ENCODE measurements around the gene ACTG2.

ACTG2 gene

GRCh38 chr2:73914667-73915066 lies 21.9 kb downstream of the ACTG2 start:
- DNase-seq = no peak

GRCh38 chr2:73915437-73915993 lies 22.7 kb downstream of the ACTG2 start:
- DNase-seq = no peak

GRCh38 chr2:73916666-73917065 lies 23.9 kb downstream of the ACTG2 start:
- DNase-seq = no peak

- DNase-seq = no peak
Observed at GRCh38 chr2:73917296-73917695, 24.5 kb downstream of the ACTG2 start.

GRCh38 chr2:73917696-73918207 lies 24.9 kb downstream of the ACTG2 start:
- DNase-seq = no peak

- no peak for DNase-seq
Observed at GRCh38 chr2:73918856-73919255, 26.0 kb downstream of the ACTG2 start.

GRCh38 chr2:73919596-73920228 lies 26.9 kb downstream of the ACTG2 start:
- DNase-seq = no peak

- DNase-seq = peak in 3 of 5 donors; percentile 9 to 24 (median 14)
Observed at GRCh38 chr2:73920577-73921545, 28.1 kb downstream of the ACTG2 start.

- no peak for DNase-seq
Observed at GRCh38 chr2:73921581-73921980, 28.8 kb downstream of the ACTG2 start.

- DNase-seq = no peak
Observed at GRCh38 chr2:73922681-73923080, 29.9 kb downstream of the ACTG2 start.

GRCh38 chr2:73925033-73925704 lies 32.4 kb downstream of the ACTG2 start:
- no peak for DNase-seq

GRCh38 chr2:73925853-73926492 lies 33.2 kb downstream of the ACTG2 start:
- DNase-seq = no peak

GRCh38 chr2:73926493-73927327 lies 33.9 kb downstream of the ACTG2 start, which contains the start of gene DGUOK:
TSS of gene DGUOK (plus strand) at chr2:73926880. CDS start at chr2:73926911, 31 bp downstream.
- peak; percentile 93 to 99 (median 95) for DNase-seq

- no peak for DNase-seq
Observed at GRCh38 chr2:73927344-73927743, 34.5 kb downstream of the ACTG2 start.

- DNase-seq = no peak
Observed at GRCh38 chr2:73928963-73929347, 36.1 kb downstream of the ACTG2 start.

- DNase-seq = no peak
Observed at GRCh38 chr2:73930386-73930785, 37.6 kb downstream of the ACTG2 start.

- peak in 1 of 5 donors; percentile 50 for DNase-seq
Observed at GRCh38 chr2:73931531-73932500, 39.0 kb downstream of the ACTG2 start.

- DNase-seq = no peak
Observed at GRCh38 chr2:73933194-73933593, 40.4 kb downstream of the ACTG2 start.

- no peak for DNase-seq
Observed at GRCh38 chr2:73935641-73936040, 42.8 kb downstream of the ACTG2 start.
